ENCODE data around the gene IFITM5.

The IFITM5 gene

DNA sequence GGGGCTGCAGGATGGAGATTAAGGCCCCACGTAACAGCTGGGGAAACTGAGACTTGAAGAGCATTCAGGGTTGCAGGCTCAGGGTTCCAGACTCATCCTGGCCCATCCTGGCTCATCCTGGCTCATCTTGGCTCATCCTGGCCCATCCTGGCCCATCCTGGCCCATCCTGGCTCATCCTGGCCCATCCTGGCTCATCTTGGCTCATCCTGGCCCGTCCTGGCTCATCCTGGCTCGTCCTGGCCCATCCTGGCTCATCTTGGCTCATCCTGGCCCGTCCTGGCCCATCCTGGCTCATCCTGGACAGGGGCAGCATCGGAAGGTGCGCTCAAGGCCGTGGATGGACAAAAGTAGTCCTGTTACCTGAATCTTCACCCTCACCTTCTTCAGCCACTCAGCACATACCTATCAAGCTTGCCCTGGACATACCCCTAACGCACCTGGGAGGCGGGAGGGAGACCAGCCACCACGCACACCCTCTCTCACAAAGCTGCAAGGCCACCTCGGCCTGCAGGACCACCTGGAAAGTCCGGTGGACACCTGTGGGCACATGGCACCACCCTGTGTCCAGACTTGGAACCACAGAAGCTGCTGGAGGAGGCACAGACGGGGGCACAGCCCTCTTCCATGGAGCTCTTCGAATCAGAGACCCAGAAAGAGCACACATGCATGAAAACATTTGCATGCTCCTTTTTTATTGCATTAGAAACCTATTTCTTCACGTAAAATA is 41.4 kb downstream of the IFITM5 start:
- no peak for FAIRE-seq

DNA sequence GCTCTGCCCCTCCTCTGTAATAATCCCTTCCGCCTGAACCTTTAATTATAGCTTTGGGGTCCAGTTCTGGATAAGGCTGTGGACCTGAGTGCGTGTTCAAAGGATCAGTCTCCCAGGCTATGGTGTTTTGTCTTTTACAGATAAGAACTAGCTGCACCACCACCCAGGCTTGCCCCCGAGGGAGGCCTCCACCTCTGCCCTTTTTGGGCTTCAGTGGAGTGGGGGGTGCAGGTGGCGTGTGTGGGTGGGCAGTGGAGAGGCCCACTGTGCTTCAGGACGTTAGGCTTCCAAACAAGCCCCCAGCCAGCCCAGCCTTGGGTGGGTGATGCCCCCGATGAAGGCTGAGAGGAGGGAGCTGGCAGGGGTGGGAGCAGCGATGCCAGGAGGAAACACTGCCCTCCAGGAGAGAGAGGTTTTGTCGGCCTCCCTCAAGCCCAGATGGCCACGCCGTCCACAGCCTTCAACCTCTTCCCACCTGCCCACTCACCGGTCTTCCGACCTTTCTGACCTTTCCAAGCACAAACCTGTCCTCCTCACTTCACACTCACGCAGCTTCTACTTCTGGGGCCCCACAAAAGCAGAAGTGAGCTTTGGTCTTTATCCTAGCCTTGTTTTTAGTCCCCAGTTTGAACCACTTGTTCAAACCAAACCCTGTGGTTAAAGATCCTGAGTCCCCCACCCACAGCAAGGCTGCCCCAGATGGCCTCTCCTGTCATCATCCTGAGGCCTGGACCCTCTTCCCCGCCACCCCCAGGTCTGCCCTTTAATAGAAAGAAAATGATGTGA is 42.2 kb downstream of the IFITM5 start:
- no peak for FAIRE-seq

DNA sequence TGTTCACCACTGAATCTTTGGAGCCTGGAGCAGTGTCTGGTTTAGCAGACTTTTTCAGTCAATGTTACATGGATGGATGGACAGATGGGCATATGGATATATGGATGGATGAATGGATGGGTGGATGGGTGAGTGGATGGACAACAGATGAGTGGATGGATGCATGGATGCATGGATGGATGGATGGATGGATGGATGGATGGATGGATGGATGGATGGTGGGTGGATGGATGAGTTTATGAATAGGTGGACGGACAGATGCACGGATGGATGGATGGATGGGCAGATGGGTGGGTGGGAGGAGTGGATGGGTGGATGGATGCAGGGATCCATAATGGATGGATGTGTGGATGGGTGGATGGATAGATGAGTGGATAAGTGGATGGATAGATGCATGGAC is 43.5 kb downstream of the IFITM5 start:
- FAIRE-seq = no peak

DNA sequence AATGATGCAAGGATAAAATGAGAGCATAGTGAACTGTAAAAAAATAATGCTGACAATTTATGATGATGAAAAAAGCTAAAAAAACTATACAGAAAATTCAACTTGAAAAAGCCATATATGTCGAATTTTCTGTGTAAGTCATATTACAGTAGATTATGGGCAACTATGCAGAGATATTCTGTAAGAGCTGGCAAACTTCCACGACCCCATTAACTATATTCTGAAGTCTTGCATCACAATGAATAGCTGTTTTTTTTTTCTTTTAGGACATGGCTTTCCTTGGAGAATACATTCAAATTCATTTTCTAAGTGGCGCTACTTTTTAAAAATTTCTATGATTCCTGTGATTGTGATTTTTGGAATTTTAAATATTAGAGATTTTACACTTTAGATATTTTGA is 44.1 kb downstream of the IFITM5 start:
- no peak for FAIRE-seq

DNA sequence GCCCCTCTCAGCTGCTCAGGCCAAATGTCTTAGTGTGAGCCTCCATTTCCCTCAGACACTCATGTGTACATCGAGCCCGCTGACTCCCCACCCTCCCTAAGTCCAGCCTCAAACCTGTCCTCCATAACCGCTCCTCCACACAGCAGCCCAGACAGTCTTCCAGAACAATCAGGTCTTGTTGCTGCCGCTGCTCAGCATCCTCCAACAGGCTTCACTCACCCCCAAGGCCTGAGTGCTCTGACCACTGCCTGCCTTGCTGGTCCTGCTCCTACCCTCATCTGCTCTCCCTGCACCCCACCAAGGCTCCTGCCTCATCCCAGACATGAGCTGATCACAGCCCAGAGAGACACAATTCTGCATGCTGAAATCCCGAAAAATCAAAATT is 45.4 kb downstream of the IFITM5 start:
- no peak for FAIRE-seq

DNA sequence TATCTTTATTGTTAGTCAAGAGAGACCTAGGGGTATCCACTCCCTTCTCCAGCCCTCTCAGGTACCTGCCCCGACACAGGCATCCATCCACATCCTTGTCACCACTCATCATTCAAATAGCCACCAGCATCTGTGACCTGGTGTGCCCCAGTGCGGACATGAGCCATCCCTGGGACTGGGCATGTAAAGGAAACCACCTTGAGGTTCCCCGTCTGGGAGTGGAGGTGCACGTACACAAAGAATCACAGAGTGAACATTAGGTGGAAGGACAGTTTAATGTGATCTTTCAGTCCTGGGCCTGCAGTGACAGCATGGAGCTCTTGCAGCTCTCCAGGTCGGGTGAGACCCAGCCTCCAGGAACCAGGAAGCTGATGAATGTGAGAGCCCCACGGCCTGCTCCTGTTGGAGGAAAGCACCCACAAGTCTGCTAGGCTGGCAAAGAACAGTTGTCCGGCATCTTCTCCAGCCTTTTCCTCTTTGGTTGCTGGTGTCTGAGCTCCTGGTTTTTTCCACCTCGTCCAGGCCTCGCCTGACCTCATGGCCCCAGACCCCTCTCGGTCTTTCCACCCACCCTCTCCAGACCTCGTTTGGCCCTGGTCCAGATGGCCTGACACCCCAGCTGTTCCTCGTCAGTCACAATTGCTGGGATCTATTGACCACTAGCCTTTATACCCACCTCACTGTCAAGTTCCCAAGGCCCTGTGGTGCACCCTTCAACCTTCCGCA is 46.0 kb downstream of the IFITM5 start:
- no peak for FAIRE-seq

DNA sequence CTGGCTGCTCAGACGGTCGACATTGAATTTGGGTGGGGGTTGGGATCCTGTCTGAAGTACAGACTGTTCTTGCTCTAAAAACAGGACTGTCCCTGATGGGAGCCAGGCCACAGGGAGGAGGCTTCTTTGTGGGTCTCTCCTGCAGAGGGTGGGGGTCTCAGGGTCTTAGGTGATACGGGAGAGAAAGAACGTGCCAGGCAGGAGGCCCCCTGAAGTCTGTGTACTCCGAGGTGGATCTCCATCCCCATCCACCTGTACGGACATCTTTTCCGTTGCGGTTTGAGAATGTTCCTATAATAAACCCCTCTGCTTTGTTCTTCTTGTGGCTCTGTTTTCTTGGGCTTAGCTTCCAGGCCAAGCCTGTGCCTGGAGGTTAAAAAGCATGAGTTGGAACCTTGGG is 46.7 kb downstream of the IFITM5 start:
- FAIRE-seq = no peak

DNA sequence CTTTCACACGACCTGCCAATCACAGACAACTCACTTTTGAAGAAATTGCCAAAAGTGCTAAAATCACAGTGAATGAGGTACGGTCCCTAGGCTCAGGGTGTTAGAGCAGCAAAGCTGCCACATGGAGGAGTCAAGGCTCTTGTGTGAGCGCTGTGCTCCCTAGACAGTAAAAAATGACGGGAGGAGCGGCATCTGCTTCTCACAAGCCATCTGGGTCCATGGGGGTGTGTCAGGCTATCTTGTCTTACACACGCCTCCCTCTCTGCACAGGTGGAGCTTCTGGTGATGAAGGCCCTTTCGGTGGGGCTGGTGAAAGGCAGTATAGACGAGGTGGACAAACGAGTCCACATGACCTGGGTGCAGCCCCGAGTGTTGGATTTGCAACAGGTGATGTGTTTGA is 47.8 kb downstream of the IFITM5 start:
- FAIRE-seq = no peak

DNA sequence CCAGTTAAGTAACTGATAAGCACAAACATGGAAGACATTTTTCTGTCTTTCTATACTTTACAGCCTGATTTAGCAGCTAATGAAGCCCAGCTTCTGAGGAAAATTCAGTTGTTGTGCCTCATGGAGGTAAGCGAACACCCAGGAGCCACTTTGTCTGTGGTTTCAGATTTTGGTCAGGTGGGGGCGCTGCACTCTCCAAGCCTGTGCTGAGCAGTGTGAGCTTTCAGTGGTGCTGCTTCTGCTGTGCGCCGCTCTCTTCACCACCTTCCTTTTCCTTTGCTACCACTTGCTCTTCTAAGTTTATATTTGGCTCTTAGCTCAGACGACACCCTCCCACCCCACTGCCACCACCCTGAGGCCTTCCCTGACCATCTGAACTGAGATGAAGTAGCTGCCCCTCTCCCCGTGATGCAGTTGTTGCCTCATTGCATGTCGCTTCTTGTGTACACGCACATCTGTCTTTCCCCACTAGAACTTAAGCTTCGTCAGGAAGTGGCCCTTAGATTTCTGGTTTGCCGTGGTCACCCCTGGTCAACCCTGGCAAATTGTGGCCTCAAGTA is 48.5 kb downstream of the IFITM5 start:
- no peak for FAIRE-seq

DNA sequence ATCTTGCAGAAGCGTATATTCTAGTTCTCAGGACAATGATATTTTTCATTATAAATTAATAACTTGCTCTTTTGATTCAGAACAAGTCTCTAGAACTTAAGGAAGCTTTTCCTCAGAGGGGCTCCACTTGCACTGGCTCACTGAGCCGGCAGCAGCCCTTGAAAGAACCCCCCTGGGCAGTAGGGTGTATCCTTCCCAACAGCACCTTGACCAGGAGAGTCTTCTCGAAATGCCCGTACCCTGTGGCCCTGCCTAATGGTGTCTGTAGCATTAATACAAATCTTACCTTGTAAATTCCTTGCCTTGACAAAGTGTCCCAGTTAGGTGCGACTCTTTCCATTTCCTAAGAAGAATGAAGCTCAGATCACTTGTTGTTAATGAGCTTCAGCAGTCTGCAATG is 49.1 kb downstream of the IFITM5 start:
- no peak for FAIRE-seq

DNA sequence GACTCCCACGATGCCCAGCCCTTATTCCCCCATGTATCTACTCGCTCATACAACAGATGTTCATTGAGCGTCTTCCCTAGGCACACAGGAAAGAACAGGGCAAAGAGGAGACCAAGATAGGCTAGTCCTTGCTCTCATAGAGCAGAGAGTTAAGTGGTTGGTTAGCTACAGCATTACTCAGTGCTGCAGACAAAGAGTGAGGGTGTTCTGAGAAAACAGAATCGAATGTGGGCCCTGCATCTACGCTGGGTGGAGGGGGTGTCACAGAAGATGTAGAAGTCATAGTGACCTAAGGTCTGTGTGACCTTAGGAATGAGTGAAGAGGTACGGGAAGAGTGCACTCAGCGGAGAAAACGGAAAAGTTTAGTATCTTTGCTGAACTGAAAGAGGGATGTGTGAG is 50.3 kb downstream of the IFITM5 start:
- no peak for FAIRE-seq
